Astrocyte of the cerebellum (primary cell): ENCODE results near the gene B3GNT7.

Experiments used
- DNase-seq: peaks from one replicate; pipeline ENCODE4 v3.0.0-alpha.2; 2011; ENCODE audit warnings: low read depth
- H3K4me3 ChIP-seq: 2 replicates; pipeline ENCODE4 v1.5.1; 2011; ENCODE audit warnings: mild to moderate bottlenecking, low read depth, low read length, moderate library complexity
- in situ Hi-C: cut with HindIII; loops from 2 replicates; pipeline ENCODE4 v1.10.0; 2017; ENCODE audit warnings: low sequenced_read_pairs
- TF ChIP-seq, protein P1 (sequence below): IDR thresholded peaks from 2 replicates; pipeline ENCODE4 v1.5.1; 2012; ENCODE audit warnings: low read length, low read depth, moderate library complexity, mild to moderate bottlenecking; ENCODE audit errors: missing control alignments

Gene B3GNT7

GRCh38 chr2:231415029-231415428, 19.5 kb downstream of the B3GNT7 start:
- DNase-seq = no peak
- TF ChIP-seq, protein P1, sequence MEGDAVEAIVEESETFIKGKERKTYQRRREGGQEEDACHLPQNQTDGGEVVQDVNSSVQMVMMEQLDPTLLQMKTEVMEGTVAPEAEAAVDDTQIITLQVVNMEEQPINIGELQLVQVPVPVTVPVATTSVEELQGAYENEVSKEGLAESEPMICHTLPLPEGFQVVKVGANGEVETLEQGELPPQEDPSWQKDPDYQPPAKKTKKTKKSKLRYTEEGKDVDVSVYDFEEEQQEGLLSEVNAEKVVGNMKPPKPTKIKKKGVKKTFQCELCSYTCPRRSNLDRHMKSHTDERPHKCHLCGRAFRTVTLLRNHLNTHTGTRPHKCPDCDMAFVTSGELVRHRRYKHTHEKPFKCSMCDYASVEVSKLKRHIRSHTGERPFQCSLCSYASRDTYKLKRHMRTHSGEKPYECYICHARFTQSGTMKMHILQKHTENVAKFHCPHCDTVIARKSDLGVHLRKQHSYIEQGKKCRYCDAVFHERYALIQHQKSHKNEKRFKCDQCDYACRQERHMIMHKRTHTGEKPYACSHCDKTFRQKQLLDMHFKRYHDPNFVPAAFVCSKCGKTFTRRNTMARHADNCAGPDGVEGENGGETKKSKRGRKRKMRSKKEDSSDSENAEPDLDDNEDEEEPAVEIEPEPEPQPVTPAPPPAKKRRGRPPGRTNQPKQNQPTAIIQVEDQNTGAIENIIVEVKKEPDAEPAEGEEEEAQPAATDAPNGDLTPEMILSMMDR = no peak
- in situ Hi-C loops = loop anchor here (10.0 kb wide), 1 partner anchor 310 kb away; no protein-coding TSS in a partner anchor
- no peak overlapping the region for H3K4me3 ChIP-seq

DNA sequence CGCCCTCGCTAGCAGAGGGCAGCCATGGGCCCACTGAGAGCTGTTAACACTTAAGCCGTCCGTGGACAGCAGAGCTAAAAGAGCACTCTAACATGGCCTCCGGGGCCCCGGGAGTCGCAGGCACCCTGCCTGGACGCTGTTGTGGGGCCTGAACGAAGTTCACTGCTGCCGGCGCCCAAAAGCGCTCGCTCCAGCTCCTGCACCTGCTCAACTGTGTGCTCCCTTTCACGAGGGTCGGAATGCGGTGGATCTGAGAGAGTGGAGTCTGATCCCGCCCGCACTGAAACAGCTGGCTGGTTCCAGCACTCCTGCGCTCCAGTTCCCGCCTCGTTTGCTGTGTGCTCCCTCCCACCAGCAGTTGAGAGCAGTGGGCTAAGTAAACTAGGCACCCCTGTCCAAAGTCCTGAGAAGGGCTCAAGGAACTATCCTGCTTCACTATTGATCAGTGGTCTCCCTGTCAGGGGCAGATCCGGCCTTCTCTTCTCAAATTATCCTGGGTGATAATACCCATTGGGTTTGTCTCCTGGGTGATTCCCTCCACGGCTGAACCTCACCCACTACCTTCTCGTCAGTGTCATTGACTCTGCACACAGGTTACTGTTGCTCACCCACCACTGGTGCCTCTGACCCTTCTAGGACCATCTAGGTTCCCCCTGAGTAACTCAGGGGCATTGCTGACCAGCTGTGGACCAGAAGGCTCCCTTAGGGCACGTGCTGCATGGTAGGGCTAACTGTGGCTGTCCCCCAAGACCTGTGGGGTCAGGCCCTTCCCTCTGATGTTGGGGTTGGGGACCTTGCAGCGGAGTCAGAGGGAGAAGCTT, 23.5 kb downstream of the B3GNT7 start:
- H3K4me3 ChIP-seq = no peak overlapping the region
- no peak for DNase-seq
- in situ Hi-C loops = loop anchor here (10.0 kb wide), 1 partner anchor 314 kb away; no protein-coding TSS in a partner anchor
- TF ChIP-seq, protein P1 = no peak

GRCh38 chr2:231421051-231421580, 25.6 kb downstream of the B3GNT7 start:
- DNase-seq = no peak
- TF ChIP-seq, protein P1 = no peak
- in situ Hi-C loops = no loop called here
- no peak overlapping the region for H3K4me3 ChIP-seq

DNA sequence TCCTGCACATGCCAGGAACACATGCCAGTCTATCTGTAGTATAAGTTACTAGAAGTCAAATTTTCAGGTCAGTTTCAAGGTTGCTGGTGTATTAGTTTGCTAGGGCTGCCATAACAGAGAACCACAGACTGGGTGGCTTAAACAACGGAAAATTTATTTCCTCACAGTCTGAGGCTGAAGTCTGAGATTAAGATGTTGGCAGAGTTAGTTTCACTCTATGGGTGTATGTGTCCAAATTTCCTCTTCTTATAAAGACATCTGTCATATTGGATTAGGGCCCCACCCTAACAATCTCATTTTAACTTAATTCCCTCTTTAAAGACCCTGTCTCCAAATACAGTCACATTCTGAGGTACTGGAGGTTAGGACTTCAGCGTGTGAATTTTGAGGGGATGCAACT, 26.5 kb downstream of the B3GNT7 start:
- no peak overlapping the region for H3K4me3 ChIP-seq
- in situ Hi-C loops = no loop called here
- TF ChIP-seq, protein P1 = no peak
- DNase-seq = no peak

- no peak overlapping the region for H3K4me3 ChIP-seq
- TF ChIP-seq, protein P1 = no peak
- in situ Hi-C loops = no loop called here
- DNase-seq = no peak
These were observed 27.7 kb downstream of the B3GNT7 start for GRCh38 chr2:231423176-231423575.

GRCh38 chr2:231425291-231425810, 29.8 kb downstream of the B3GNT7 start:
- no peak for DNase-seq
- no peak overlapping the region for H3K4me3 ChIP-seq
- TF ChIP-seq, protein P1 = no peak
- in situ Hi-C loops = no loop called here
